ENCODE results near the gene IL12RB1.

DNA sequence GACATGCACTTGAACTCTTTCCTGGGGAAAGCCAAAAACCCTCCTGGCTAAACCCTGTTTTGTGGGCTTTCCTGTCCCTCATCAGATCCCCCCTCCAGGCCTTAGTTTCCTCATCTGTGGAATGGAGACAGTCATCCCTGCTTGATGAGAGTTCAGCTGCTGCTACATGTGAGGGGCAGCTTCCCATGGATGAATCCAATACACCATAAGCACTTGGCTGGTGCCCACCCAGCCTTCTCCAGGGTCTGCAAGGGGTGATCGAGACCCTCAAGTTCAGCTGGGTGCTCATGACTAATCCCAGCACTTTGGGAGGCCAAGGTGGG, 21.6 kb downstream of the IL12RB1 start:
- TF ChIP-seq, protein P1, sequence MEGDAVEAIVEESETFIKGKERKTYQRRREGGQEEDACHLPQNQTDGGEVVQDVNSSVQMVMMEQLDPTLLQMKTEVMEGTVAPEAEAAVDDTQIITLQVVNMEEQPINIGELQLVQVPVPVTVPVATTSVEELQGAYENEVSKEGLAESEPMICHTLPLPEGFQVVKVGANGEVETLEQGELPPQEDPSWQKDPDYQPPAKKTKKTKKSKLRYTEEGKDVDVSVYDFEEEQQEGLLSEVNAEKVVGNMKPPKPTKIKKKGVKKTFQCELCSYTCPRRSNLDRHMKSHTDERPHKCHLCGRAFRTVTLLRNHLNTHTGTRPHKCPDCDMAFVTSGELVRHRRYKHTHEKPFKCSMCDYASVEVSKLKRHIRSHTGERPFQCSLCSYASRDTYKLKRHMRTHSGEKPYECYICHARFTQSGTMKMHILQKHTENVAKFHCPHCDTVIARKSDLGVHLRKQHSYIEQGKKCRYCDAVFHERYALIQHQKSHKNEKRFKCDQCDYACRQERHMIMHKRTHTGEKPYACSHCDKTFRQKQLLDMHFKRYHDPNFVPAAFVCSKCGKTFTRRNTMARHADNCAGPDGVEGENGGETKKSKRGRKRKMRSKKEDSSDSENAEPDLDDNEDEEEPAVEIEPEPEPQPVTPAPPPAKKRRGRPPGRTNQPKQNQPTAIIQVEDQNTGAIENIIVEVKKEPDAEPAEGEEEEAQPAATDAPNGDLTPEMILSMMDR (IDR thresholded peaks at IDR 0.05): no peak
- no peak for TF ChIP-seq POLR2A (IDR thresholded peaks at IDR 0.05)

All from thyroid gland (tissue), 4 donors.